ENCODE data around the gene F10.
"Not testable (repeated sequence)": the region's sequence is repeated elsewhere in the genome, so short reads cannot be mapped to it uniquely, and the experiment has no call there.

The F10 gene

DNA sequence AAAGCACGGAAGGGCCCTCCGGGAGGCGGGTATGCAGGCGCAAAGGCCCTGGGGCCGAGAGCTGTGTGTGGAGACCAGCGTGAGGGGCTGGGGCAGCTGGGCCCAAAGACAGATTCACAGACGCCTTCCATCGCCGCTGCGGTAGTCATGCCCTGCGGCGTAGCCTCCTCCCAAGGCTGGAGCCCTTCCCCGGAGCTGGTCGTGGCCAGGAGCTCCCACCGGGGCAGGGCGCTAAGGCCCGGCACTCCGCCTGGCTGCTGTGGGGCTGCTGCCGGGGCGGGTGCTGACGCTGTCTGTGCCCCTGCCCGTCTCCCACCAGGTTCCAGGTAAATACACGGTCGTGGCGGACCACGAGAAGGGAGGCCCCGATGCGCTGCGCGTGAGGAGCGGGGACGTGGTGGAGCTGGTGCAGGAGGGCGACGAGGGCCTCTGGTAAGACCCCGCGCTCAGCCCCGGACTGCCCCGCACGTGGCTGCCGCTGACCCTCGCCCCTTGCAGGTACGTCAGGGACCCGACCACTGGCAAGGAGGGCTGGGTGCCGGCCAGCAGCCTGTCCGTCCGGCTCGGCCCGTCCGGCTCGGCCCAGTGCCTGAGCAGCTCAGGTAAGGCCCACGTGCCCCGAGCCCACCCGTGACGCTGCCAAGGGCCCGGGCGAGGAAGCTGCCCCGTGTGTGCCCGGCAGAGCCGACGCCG, 26.4 kb upstream of the F10 start:
- H3K36me3 ChIP-seq: peaks cover 26% of the 10 kb centered on the region
- no peak overlapping the region for H3K4me3 ChIP-seq (ENCODE audit: low read depth, low read length)
- H3K27me3 ChIP-seq (ENCODE audit: insufficient read depth, low read depth, severe bottlenecking): no peaks in the 10 kb centered on the region
- H3K9me3 ChIP-seq (ENCODE audit: severe bottlenecking): no peaks in the 10 kb centered on the region
- DNase-seq: no peak
- H3K27ac ChIP-seq: no peak overlapping the region
- TF ChIP-seq, protein P1, sequence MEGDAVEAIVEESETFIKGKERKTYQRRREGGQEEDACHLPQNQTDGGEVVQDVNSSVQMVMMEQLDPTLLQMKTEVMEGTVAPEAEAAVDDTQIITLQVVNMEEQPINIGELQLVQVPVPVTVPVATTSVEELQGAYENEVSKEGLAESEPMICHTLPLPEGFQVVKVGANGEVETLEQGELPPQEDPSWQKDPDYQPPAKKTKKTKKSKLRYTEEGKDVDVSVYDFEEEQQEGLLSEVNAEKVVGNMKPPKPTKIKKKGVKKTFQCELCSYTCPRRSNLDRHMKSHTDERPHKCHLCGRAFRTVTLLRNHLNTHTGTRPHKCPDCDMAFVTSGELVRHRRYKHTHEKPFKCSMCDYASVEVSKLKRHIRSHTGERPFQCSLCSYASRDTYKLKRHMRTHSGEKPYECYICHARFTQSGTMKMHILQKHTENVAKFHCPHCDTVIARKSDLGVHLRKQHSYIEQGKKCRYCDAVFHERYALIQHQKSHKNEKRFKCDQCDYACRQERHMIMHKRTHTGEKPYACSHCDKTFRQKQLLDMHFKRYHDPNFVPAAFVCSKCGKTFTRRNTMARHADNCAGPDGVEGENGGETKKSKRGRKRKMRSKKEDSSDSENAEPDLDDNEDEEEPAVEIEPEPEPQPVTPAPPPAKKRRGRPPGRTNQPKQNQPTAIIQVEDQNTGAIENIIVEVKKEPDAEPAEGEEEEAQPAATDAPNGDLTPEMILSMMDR (IDR thresholded peaks at IDR 0.05; ENCODE audit: low read depth, low read length): no peak

DNA sequence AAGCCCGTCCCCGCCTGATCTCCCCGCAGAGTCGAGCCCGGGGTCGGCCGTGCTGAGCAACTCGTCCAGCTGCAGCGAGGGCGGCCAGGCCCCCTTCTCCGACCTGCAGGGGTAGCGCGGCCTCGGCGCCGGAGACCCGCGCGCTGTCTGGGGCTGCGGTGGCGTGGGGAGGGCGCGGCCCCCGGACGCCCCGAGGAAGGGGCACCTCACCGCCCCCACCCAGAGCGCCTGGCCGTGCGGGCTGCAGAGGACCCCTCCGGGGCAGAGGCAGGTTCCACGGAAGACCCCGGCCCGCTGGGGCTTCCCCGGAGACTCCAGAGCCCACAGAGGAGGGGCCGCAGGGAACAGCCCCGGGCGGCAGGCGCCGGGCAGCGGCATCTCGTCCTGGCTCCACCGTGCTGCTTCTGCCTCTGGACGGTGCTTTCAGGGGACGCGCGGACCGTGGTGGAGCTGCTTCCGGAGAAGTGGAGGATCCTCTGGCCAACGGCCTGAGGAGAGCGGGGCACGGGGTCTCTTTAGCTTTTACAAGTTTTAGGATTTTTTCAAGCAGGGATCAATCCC, 25.8 kb upstream of the F10 start:
- TF ChIP-seq, protein P1 (IDR thresholded peaks at IDR 0.05; ENCODE audit: low read depth, low read length): no peak
- Histone ChIP-seq H3K27me3 (ENCODE audit: insufficient read depth, low read depth, severe bottlenecking) (no peaks in the 10 kb centered on the region), H3K27ac (no peak overlapping the region), H3K9me3 (ENCODE audit: severe bottlenecking) (no peaks in the 10 kb centered on the region), H3K4me3 (ENCODE audit: low read depth, low read length) (no peak overlapping the region), H3K36me3 (peaks cover 20% of the 10 kb centered on the region)
- DNase-seq: no peak

DNA sequence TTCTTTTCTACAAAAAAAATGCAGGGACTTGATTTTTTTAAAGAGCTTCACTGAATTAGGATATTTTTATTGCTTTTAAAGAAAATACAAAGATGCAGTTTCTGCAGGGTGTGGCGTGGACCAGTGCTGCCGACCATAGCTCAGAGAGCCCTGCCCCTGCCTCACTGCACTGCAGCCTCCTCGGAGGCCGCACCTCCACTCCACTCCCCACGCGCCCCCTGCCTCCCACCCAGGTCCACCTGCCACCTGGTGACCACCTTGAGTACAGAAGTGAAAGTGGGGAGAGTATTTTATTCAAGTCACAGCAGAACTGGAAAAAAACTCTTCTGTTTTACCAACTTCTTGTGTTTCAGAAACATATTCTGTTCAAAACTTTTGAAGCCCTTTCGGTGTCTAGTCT, 24.9 kb upstream of the F10 start:
- H3K4me3 ChIP-seq (ENCODE audit: low read depth, low read length): no peak overlapping the region
- TF ChIP-seq, protein P1 (IDR thresholded peaks at IDR 0.05; ENCODE audit: low read depth, low read length): no peak
- H3K36me3 ChIP-seq: peaks cover 18% of the 10 kb centered on the region
- no peak overlapping the region for H3K27ac ChIP-seq
- no peaks in the 10 kb centered on the region for H3K9me3 ChIP-seq (ENCODE audit: severe bottlenecking)
- no peaks in the 10 kb centered on the region for H3K27me3 ChIP-seq (ENCODE audit: insufficient read depth, low read depth, severe bottlenecking)
- no peak for DNase-seq

DNA sequence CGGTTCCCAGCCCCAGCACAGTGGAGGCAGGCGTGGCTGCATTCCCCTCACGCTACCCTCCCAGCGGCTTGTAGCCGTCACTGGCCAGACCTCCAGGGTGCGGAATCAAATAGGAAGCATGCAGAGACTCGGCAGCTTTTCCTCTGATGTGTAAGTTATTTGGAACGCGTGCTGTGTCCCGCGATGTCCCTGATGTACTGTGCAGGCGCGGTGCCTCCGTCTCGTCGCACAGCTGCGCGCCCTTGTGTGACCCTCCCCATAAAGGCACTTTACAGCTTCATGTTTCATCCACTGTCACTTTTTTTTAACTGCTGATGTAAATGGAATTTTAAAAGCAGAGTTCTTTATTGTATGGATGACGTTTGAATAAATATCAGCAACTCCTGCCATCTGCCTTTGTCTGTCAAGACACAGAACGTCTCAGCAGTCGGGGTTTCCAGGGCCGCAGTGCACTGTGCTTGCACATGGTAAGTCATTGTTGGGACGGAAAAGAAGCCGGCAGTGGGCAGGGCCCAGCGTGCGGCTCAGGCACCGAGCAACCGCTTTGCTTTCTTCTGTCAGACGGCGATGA, 24.4 kb upstream of the F10 start:
- no peak overlapping the region for H3K27ac ChIP-seq
- H3K4me3 ChIP-seq (ENCODE audit: low read depth, low read length): no peak overlapping the region
- peaks cover 18% of the 10 kb centered on the region for H3K36me3 ChIP-seq
- no peak for DNase-seq
- no peaks in the 10 kb centered on the region for H3K9me3 ChIP-seq (ENCODE audit: severe bottlenecking)
- TF ChIP-seq, protein P1 (IDR thresholded peaks at IDR 0.05; ENCODE audit: low read depth, low read length): no peak
- H3K27me3 ChIP-seq (ENCODE audit: insufficient read depth, low read depth, severe bottlenecking): no peaks in the 10 kb centered on the region

DNA sequence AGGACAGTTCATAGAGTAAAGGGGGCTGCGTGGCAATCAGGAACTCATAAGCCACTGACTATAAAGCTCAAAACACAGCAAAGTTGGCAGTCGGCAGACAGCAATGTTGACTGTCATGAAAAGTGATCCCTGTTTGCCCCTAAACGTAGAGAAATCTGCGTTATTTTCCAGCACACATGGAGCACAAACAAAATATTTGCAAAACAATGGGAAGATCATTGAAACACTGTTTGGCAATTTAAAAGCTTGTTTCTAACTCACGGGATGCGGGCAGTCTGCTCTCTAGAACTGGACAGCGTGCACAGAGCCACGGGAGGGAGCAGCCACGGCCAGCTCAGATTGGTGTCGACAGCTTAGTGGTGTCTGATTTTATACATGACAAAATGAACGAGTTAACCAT, 23.5 kb upstream of the F10 start:
- no peaks in the 10 kb centered on the region for H3K27me3 ChIP-seq (ENCODE audit: insufficient read depth, low read depth, severe bottlenecking)
- no peak overlapping the region for H3K27ac ChIP-seq
- DNase-seq: no peak
- TF ChIP-seq, protein P1 (IDR thresholded peaks at IDR 0.05; ENCODE audit: low read depth, low read length): no peak
- no peak overlapping the region for H3K4me3 ChIP-seq (ENCODE audit: low read depth, low read length)
- H3K36me3 ChIP-seq: peaks cover 18% of the 10 kb centered on the region
- no peaks in the 10 kb centered on the region for H3K9me3 ChIP-seq (ENCODE audit: severe bottlenecking)

DNA sequence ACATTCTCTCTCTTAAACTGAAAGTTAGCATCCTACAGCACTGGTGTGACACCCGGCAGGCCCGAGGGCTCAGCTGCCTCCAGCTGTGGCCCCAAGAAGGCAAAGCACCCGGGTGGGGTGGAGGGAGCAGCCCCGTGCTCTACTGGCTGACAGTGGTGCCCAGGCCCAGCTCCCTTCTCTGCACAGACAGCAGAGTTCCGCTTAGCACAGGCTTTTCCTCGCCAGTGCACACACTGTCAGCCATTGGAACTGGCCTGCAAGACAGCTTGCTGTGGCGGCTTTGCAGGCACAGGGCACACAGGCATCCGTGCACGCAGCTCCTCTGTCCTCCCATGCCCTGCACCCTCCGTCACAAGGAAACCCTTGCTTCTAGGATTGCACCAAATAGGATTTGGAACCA, 20.3 kb upstream of the F10 start:
- DNase-seq: peak; percentile 60
- H3K27ac ChIP-seq; H3K4me3 ChIP-seq (ENCODE audit: low read depth, low read length); H3K9me3 ChIP-seq (ENCODE audit: severe bottlenecking); H3K27me3 ChIP-seq (ENCODE audit: insufficient read depth, low read depth, severe bottlenecking): not testable (repeated sequence)
- H3K36me3 ChIP-seq: peaks cover 14% of the 10 kb centered on the region

All from WERI-Rb-1 (cell line).